NOMO-1 treated with dmso at 0.1 percent for 144 hours (cell line): ENCODE measurements around the gene SNAPIN.

Experiments
- DNase-seq: peaks from one replicate; lab custom pipeline; 2025; ENCODE audit not compliant: unreplicated experiment; lab: John Stamatoyannopoulos, UW

SNAPIN gene

GRCh38 chr1:153673511-153673910, 15.0 kb downstream of the SNAPIN start:
- no peak for DNase-seq

GRCh38 chr1:153677718-153678518, 19.4 kb downstream of the SNAPIN start:
- no peak for DNase-seq

GRCh38 chr1:153678519-153679336, 20.2 kb downstream of the SNAPIN start, which contains the start of gene NPR1:
NPR1 (plus strand) TSS chr1:153678688; CDS start chr1:153679109, 421 bp downstream.
- DNase-seq, result no peak

- peak; percentile 9 for DNase-seq
These were observed 21.0 kb downstream of the SNAPIN start for GRCh38 chr1:153679337-153680119.

GRCh38 chr1:153680120-153680403, 21.6 kb downstream of the SNAPIN start:
- DNase-seq, result no peak

- no peak for DNase-seq
These were observed 24.2 kb downstream of the SNAPIN start for GRCh38 chr1:153682730-153683129.

- DNase-seq, result no peak
These were observed 25.4 kb downstream of the SNAPIN start for GRCh38 chr1:153683854-153684253.

GRCh38 chr1:153684892-153685291, 26.4 kb downstream of the SNAPIN start:
- no peak for DNase-seq

GRCh38 chr1:153685544-153686340, 27.2 kb downstream of the SNAPIN start:
- DNase-seq, result no peak

GRCh38 chr1:153687346-153688125, 29.0 kb downstream of the SNAPIN start:
- no peak for DNase-seq

GRCh38 chr1:153688276-153688675, 29.8 kb downstream of the SNAPIN start:
- DNase-seq, result no peak

- DNase-seq, result no peak
These were observed 30.3 kb downstream of the SNAPIN start for GRCh38 chr1:153688736-153689328.

GRCh38 chr1:153693466-153693865, 35.0 kb downstream of the SNAPIN start:
- no peak for DNase-seq

- no peak for DNase-seq
These were observed 38.2 kb downstream of the SNAPIN start for GRCh38 chr1:153696741-153697140.

- DNase-seq, result no peak
These were observed 38.9 kb downstream of the SNAPIN start for GRCh38 chr1:153697191-153698019.

GRCh38 chr1:153698020-153698922, 39.8 kb downstream of the SNAPIN start:
- no peak for DNase-seq

GRCh38 chr1:153698923-153699714, 40.6 kb downstream of the SNAPIN start:
- no peak for DNase-seq
